SIG-M5 treated with dmso at 0.1 percent for 504 hours (cell line): Measurements from ENCODE around the gene KRTCAP2.

Experiments used
- DNase-seq: peaks from one replicate; lab custom pipeline; 2025; ENCODE audit not compliant: unreplicated experiment; lab: John Stamatoyannopoulos, UW

The KRTCAP2 gene

DNA sequence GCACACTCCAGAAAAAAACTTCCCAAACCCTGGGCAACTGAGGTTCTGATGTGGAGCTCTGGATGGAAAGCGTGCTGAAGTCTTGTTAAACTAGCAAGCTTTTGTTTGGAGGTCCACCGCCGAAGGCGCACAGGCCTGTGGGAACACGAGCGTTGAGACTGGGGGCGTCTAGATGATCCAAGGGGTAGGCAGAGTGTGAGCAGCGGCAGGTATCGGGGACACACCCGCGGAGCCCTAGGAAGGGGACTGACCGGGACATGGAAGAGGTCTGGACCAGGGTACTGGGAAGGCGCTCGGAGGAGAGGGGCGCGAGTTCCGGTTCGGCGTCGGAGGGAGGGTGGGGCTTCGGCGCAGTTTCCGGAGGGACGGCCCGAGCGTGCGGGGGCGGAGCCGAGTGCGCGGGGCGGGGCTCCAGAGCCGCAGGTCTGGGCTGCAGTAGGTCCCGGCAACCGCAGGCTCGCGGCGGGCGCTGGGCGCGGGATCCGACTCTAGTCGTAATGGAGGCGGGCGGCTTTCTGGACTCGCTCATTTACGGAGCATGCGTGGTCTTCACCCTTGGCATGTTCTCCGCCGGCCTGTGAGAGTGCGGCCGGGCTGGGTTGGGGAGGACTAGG is 37.6 kb downstream of the KRTCAP2 start, which contains the start of gene SLC50A1:
TSS of gene SLC50A1 (plus strand) at position 438 of the 614 bp plus-strand sequence. CDS start at position 498, 60 bp downstream.
- DNase-seq, result peak; percentile 90

DNA sequence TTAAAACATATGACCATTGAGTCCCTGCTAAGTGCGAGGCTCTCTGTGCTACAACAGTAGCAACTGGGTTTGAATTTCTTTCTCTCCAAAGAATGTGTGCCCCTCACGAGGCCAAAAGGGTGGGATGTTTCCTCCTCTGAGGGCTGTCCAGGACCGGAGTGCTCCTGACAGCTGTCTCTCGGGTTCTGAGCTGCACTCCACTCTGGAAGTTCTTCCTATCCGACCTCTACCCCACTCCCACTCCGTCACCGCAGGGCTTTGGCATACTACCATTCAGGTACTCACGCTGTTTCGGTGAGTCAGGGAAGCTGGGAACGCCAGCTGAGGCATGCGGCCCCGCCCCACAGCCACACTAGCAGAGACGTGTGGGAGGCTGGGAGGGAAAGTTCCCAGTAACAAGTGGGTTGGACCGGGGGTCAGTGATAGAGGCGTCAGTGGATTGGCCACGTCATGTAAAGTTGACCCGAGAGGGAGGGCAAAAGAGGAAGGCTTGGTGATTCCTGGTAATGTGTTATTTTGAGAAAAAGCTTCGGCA is 38.2 kb downstream of the KRTCAP2 start:
- DNase-seq, result peak; percentile 82

- no peak for DNase-seq
Measured at GRCh38 chr1:155134322-155134721, 38.8 kb downstream of the KRTCAP2 start.

GRCh38 chr1:155133799-155134281 is 39.3 kb downstream of the KRTCAP2 start:
- DNase-seq, result no peak

GRCh38 chr1:155131856-155132255 is 41.2 kb downstream of the KRTCAP2 start:
- DNase-seq, result no peak

DNA sequence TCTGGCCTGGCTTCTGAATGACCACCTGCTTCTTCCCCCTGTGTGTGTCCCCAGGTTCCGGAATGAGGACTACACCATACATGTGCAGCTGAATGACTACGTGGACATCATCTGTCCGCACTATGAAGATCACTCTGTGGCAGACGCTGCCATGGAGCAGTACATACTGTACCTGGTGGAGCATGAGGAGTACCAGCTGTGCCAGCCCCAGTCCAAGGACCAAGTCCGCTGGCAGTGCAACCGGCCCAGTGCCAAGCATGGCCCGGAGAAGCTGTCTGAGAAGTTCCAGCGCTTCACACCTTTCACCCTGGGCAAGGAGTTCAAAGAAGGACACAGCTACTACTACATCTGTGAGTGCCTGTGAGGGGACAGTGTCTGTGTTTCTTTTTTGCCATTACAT is 41.8 kb downstream of the KRTCAP2 start:
- no peak for DNase-seq

GRCh38 chr1:155130272-155131006 is 42.7 kb downstream of the KRTCAP2 start:
- DNase-seq, result no peak

- DNase-seq, result no peak
Measured at GRCh38 chr1:155128755-155129473, 44.2 kb downstream of the KRTCAP2 start.

- no peak for DNase-seq
Measured at GRCh38 chr1:155127967-155128754, 44.9 kb downstream of the KRTCAP2 start.

GRCh38 chr1:155127105-155127966 is 45.8 kb downstream of the KRTCAP2 start, which contains the start of gene EFNA1:
Gene EFNA1 (plus strand): TSS chr1:155127876. CDS start chr1:155127978, 102 bp downstream.
- DNase-seq, result peak; percentile 41

GRCh38 chr1:155126556-155127104 is 46.5 kb downstream of the KRTCAP2 start:
- no peak for DNase-seq

DNA sequence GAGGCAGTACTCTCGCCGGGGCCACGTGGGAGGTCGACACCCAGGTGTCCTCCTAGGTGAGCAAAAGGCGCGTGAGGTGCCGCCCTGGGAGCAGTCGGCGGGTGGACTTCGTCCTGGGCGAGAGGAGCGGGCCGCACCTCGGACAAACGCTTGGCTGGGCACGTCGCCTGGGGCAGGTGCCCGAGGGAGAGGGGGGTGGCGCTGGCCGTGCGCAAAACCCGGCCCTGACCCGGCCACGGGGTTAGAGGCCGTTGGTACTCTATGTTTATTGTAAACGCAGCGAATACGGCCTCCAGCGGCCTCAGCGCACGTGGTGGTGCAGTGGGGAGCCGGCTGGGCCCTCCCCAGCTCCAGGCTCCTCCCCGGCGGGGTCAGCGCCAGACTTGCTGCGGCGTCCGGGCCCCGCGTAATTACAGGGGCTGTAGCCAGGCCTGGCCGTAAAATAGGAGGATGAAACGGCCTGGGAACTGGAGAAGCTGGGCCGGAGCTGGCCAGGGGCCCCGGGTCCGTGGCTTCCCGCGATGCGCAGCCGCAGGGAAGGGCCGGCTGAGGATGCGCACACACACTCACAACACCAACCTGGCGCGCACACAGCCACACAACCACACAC is 47.1 kb downstream of the KRTCAP2 start:
- DNase-seq, result no peak

GRCh38 chr1:155125511-155125945 is 47.6 kb downstream of the KRTCAP2 start:
- no peak for DNase-seq

GRCh38 chr1:155124503-155125463 is 48.3 kb downstream of the KRTCAP2 start:
- no peak for DNase-seq

DNA sequence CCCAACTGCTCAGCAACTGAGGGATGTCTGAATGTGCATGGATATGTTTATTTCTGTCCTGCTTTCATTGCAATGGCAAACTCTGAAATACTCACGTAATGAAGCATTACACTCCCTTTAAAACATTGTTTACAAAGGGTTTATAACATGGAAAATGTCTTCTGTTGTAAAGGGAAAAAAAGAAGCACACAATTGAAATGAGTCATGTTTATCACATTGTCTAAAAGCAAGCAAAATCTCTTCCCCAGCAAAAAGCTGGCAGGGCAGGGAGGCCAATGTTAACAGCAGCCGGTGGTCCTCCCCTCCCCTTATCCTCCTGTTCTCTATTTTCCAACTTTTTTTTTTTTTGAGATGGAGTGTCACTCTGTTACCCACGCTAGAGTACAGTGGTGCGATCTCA is 49.3 kb downstream of the KRTCAP2 start:
- DNase-seq, result no peak

- no peak for DNase-seq
Measured at GRCh38 chr1:155122308-155122707, 50.8 kb downstream of the KRTCAP2 start.

- no peak for DNase-seq
Measured at GRCh38 chr1:155121249-155121648, 51.9 kb downstream of the KRTCAP2 start.

GRCh38 chr1:155120253-155120652 is 52.9 kb downstream of the KRTCAP2 start:
- no peak for DNase-seq
